ENCODE results near the gene CLVS2. TPM values are rescaled to one million over a fixed set of nuclear protein-coding genes. Genes with fewer than 3 reads are reported as not detected.

Gene CLVS2
- total and polyA plus RNA-seq, 2 of the 4 experiments (the other 2 are of a cell fraction), result 0.02 TPM; not detected in 1

GRCh38 chr6:123042401-123042800 is 46.4 kb downstream of the CLVS2 start:
- no peak overlapping the region for H3K23ac ChIP-seq (ENCODE audit: low read depth, low read length)
- H3K27me3 ChIP-seq (ENCODE audit: control insufficient read depth, insufficient read depth, low read length), result no peaks in the 10 kb centered on the region
- ChIA-PET CTCF (no interaction called here), POLR2A (ENCODE audit: unreplicated experiment) (no interaction called here)
- no peaks in the 10 kb centered on the region for H4K20me1 ChIP-seq (ENCODE audit: insufficient read depth, low read length)
- no peak overlapping the region for H2BK120ac ChIP-seq (ENCODE audit: low read depth, low read length)
- no peaks in the 10 kb centered on the region for H3K4me1 ChIP-seq (ENCODE audit: control insufficient read depth, insufficient read depth, low read length)
- no peaks in the 10 kb centered on the region for H3K79me1 ChIP-seq (ENCODE audit: low read depth in 1 of 2, low read length in 2 of 2)
- H3K18ac ChIP-seq (ENCODE audit: low read depth, low read length), result no peak overlapping the region
- ATAC-seq (ENCODE audit: low read depth), result no peak
- no peak overlapping the region for H2AFZ ChIP-seq (replicated peaks; ENCODE audit: low read length, poor library complexity)
- intact Hi-C loops (cut with micrococcal nuclease) (no loop called here), dilution Hi-C loops (cut with HindIII; ENCODE audit: low sequenced_read_pairs, unreplicated experiment) (no loop called here), in situ Hi-C loops (cut with MboI; ENCODE audit: low sequenced_read_pairs) (no loop called here)
- no peak overlapping the region for H2AK5ac ChIP-seq (ENCODE audit: low read depth, low read length)
- H3K27ac ChIP-seq (ENCODE audit: insufficient read depth, low read length), result no peak overlapping the region
- no peak overlapping the region for H3K4me3 ChIP-seq (ENCODE audit: insufficient read depth, low read depth, low read length)
- H3K4ac ChIP-seq (ENCODE audit: low read depth, low read length), result no peak overlapping the region
- no peaks in the 10 kb centered on the region for H3K36me3 ChIP-seq (ENCODE audit: control insufficient read depth, insufficient read depth, low read length)
- no peak for TF ChIP-seq CEBPB (IDR thresholded peaks at IDR 0.05; ENCODE audit: low read depth, low read length)
- no peak for TF ChIP-seq USF2 (IDR thresholded peaks at IDR 0.05; ENCODE audit: low read depth, low read length)
- no peak for TF ChIP-seq NFE2L2 (IDR thresholded peaks at IDR 0.05; ENCODE audit: low read depth, low read length)
- TF ChIP-seq RCOR1 (IDR thresholded peaks at IDR 0.05; ENCODE audit: insufficient replicate concordance, low read length), result no peak
- TF ChIP-seq CTCF (conservative IDR thresholded peaks at IDR 0.05; ENCODE audit: low read depth, low read length), result no peak
- TF ChIP-seq MAZ (IDR thresholded peaks at IDR 0.05; ENCODE audit: borderline replicate concordance, low read depth, low read length), result no peak
- TF ChIP-seq MXI1 (IDR thresholded peaks at IDR 0.05; ENCODE audit: borderline replicate concordance, low read depth, low read length), result no peak
- TF ChIP-seq MAFK (IDR thresholded peaks at IDR 0.05; ENCODE audit: low read depth, low read length), result no peak
- TF ChIP-seq BHLHE40 (IDR thresholded peaks at IDR 0.05; ENCODE audit: low read depth, low read length), result no peak
- TF ChIP-seq CHD1 (IDR thresholded peaks at IDR 0.05; ENCODE audit: low read depth, low read length), result no peak
- no peak for TF ChIP-seq RAD21 (IDR thresholded peaks at IDR 0.05; ENCODE audit: low read length)
- TF ChIP-seq FOS (IDR thresholded peaks at IDR 0.05; ENCODE audit: low read depth, low read length), result no peak
- TF ChIP-seq ELK1 (IDR thresholded peaks at IDR 0.05; ENCODE audit: borderline replicate concordance, low read depth, low read length), result no peak
- no peak for TF ChIP-seq SMC3 (IDR thresholded peaks at IDR 0.05; ENCODE audit: low read depth, low read length)
- no peak for TF ChIP-seq POLR2A (IDR thresholded peaks at IDR 0.05; ENCODE audit: low read depth, low read length)
- no peak for TF ChIP-seq RFX5 (IDR thresholded peaks at IDR 0.05; ENCODE audit: low read depth, low read length)
- peaks cover 4% of the 10 kb centered on the region for H3K9me3 ChIP-seq (ENCODE audit: control insufficient read depth, insufficient read depth, low read length)
- no peak for DNase-seq
- H4K91ac ChIP-seq (ENCODE audit: insufficient read depth, low read depth, low read length), result no peak overlapping the region
- H3K4me2 ChIP-seq (ENCODE audit: low read depth, low read length), result no peak overlapping the region
- no peak overlapping the region for H2BK20ac ChIP-seq (ENCODE audit: low read depth, low read length)
- H3K9ac ChIP-seq (ENCODE audit: low read depth, low read length), result no peak overlapping the region
- H2BK15ac ChIP-seq (ENCODE audit: low read depth, low read length), result no peak overlapping the region
- H2AK9ac ChIP-seq (replicated peaks; ENCODE audit: low read depth, low read length, poor library complexity), result no peak overlapping the region
- H3K9me1 ChIP-seq (ENCODE audit: insufficient read depth, low read length), result no peaks in the 10 kb centered on the region
- BruUV-seq (replicated peaks), result no TSS peak
- H3K56ac ChIP-seq (ENCODE audit: extremely low read depth, insufficient read depth, low read length), result no peak overlapping the region
- no peak overlapping the region for H4K5ac ChIP-seq (ENCODE audit: low read depth, low read length)
- H4K8ac ChIP-seq (ENCODE audit: low read depth in 2 of 2, low read length in 2 of 2), result no peak overlapping the region
- no CpG with 5 or more reads among the region's 2 CpGs for WGBS, 2 experiments (ENCODE audit: extremely low coverage in 2 of 2, insufficient read length in 1 of 2)
- H2BK5ac ChIP-seq (ENCODE audit: low read depth, low read length, poor library complexity, severe bottlenecking), result no peak overlapping the region
- H3K14ac ChIP-seq (replicated peaks; ENCODE audit: low read depth, low read length), result no peak overlapping the region
